HuH-7 (cell line): ENCODE results near the gene DCAF6.
"Not testable (repeated sequence)": the region's sequence is repeated elsewhere in the genome, so short reads cannot be mapped to it uniquely, and the experiment has no call there.

ENCODE experiments used
- DNase-seq: peaks from one replicate; pipeline ENCODE4 v3.0.0; 2011; ENCODE audit warnings: low spot score

DCAF6 gene

GRCh38 chr1:167924543-167925231, 11.8 kb upstream of the DCAF6 start:
- no peak for DNase-seq

GRCh38 chr1:167926486-167926997, 9.9 kb upstream of the DCAF6 start:
- peak; percentile 70 for DNase-seq

- no peak for DNase-seq
Observed at GRCh38 chr1:167927046-167927754, 9.3 kb upstream of the DCAF6 start.

GRCh38 chr1:167928457-167928852, 8.0 kb upstream of the DCAF6 start:
- DNase-seq, result no peak

GRCh38 chr1:167928919-167929318, 7.6 kb upstream of the DCAF6 start:
- DNase-seq, result not testable (repeated sequence)

- DNase-seq, result no peak
Observed at GRCh38 chr1:167929725-167930124, 6.8 kb upstream of the DCAF6 start.

GRCh38 chr1:167933788-167934187, 2.7 kb upstream of the DCAF6 start:
- no peak for DNase-seq

- no peak for DNase-seq
Observed at GRCh38 chr1:167934426-167935215, 1.9 kb upstream of the DCAF6 start.

GRCh38 chr1:167935216-167936067, 1.0 kb upstream of the DCAF6 start:
- DNase-seq, result peak; percentile 32

- DNase-seq, result peak; percentile 71
Observed at GRCh38 chr1:167936930-167937708, 636 bp downstream of the DCAF6 start, which contains the start of gene MPC2. MPC2 (minus strand) TSS chr1:167937072; CDS start chr1:167935841, 1,231 bp downstream.

GRCh38 chr1:167937709-167938010, 1.2 kb downstream of the DCAF6 start:
- no peak for DNase-seq

- no peak for DNase-seq
Observed at GRCh38 chr1:167938080-167938636, 1.7 kb downstream of the DCAF6 start.

- no peak for DNase-seq
Observed at GRCh38 chr1:167940264-167940663, 3.8 kb downstream of the DCAF6 start.

GRCh38 chr1:167943541-167943940, 7.1 kb downstream of the DCAF6 start:
- no peak for DNase-seq

- DNase-seq, result no peak
Observed at GRCh38 chr1:167947733-167948132, 11.2 kb downstream of the DCAF6 start.

- DNase-seq, result no peak
Observed at GRCh38 chr1:167949785-167950184, 13.3 kb downstream of the DCAF6 start.

- DNase-seq, result no peak
Observed at GRCh38 chr1:167950569-167950968, 14.1 kb downstream of the DCAF6 start.

- DNase-seq, result no peak
Observed at GRCh38 chr1:167955915-167956314, 19.4 kb downstream of the DCAF6 start.

- no peak for DNase-seq
Observed at GRCh38 chr1:167957710-167958109, 21.2 kb downstream of the DCAF6 start.

- no peak for DNase-seq
Observed at GRCh38 chr1:167964646-167965045, 28.2 kb downstream of the DCAF6 start.

GRCh38 chr1:167966050-167966449, 29.6 kb downstream of the DCAF6 start:
- DNase-seq, result no peak
